ENCODE measurements around the gene ACTR5.

ACTR5 gene

GRCh38 chr20:38729767-38730166 lies 18.5 kb upstream of the ACTR5 start:
- no peak for DNase-seq

GRCh38 chr20:38730167-38730988 lies 17.9 kb upstream of the ACTR5 start:
- no peak for DNase-seq

GRCh38 chr20:38730989-38731737 lies 17.1 kb upstream of the ACTR5 start:
- peak; percentile 79 for DNase-seq

- no peak for DNase-seq
Measured at GRCh38 chr20:38731738-38732113, 16.5 kb upstream of the ACTR5 start.

GRCh38 chr20:38732981-38733380 lies 15.3 kb upstream of the ACTR5 start:
- no peak for DNase-seq

GRCh38 chr20:38735172-38735571 lies 13.1 kb upstream of the ACTR5 start:
- no peak for DNase-seq

GRCh38 chr20:38737887-38738286 lies 10.4 kb upstream of the ACTR5 start:
- no peak for DNase-seq

GRCh38 chr20:38745757-38746156 lies 2.5 kb upstream of the ACTR5 start:
- DNase-seq: no peak

- no peak for DNase-seq
Measured at GRCh38 chr20:38747495-38748096, 664 bp upstream of the ACTR5 start.

GRCh38 chr20:38748861-38749149 lies 545 bp downstream of the ACTR5 start:
- peak; percentile 59 for DNase-seq

- DNase-seq: peak; percentile 63
Measured at GRCh38 chr20:38751360-38751976, 3.2 kb downstream of the ACTR5 start.

GRCh38 chr20:38752029-38752428 lies 3.8 kb downstream of the ACTR5 start:
- DNase-seq: no peak

- no peak for DNase-seq
Measured at GRCh38 chr20:38754924-38755323, 6.7 kb downstream of the ACTR5 start.

- no peak for DNase-seq
Measured at GRCh38 chr20:38755324-38755910, 7.2 kb downstream of the ACTR5 start.

- DNase-seq: no peak
Measured at GRCh38 chr20:38757145-38757775, 9.0 kb downstream of the ACTR5 start.

- DNase-seq: no peak
Measured at GRCh38 chr20:38759106-38759505, 10.8 kb downstream of the ACTR5 start.

- no peak for DNase-seq
Measured at GRCh38 chr20:38760978-38761377, 12.7 kb downstream of the ACTR5 start.

GRCh38 chr20:38762174-38762573 lies 13.9 kb downstream of the ACTR5 start:
- DNase-seq: no peak

GRCh38 chr20:38763616-38764015 lies 15.4 kb downstream of the ACTR5 start:
- DNase-seq: no peak

- no peak for DNase-seq
Measured at GRCh38 chr20:38764567-38765318, 16.5 kb downstream of the ACTR5 start.

GRCh38 chr20:38766071-38766470 lies 17.8 kb downstream of the ACTR5 start:
- no peak for DNase-seq
